NOMO-1 (cell line): ENCODE results near the gene TNRC6B.
"Not testable (repeated sequence)": the region's sequence is repeated elsewhere in the genome, so short reads cannot be mapped to it uniquely, and the experiment has no call there.

ENCODE experiments used
- DNase-seq, 2 experiments: peaks; one replicate each; lab custom pipeline; 2025; ENCODE audit not compliant: unreplicated experiment in 2 of 2; lab: John Stamatoyannopoulos, UW

The TNRC6B gene

GRCh38 chr22:40181323-40181722 lies 3.6 kb downstream of the TNRC6B start:
- no peak for DNase-seq

GRCh38 chr22:40182231-40182835 lies 4.6 kb downstream of the TNRC6B start:
- no peak for DNase-seq

- peak; percentile 61 to 82 for DNase-seq
These were observed 5.4 kb downstream of the TNRC6B start for GRCh38 chr22:40183029-40183581.

- DNase-seq = not testable (repeated sequence)
These were observed 5.9 kb downstream of the TNRC6B start for GRCh38 chr22:40183603-40184002.

GRCh38 chr22:40187389-40187788 lies 9.7 kb downstream of the TNRC6B start:
- DNase-seq = no peak

GRCh38 chr22:40189997-40190396 lies 12.3 kb downstream of the TNRC6B start:
- no peak for DNase-seq

GRCh38 chr22:40190501-40190900 lies 12.8 kb downstream of the TNRC6B start:
- no peak for DNase-seq

- DNase-seq = no peak
These were observed 16.0 kb downstream of the TNRC6B start for GRCh38 chr22:40193429-40194421.

- DNase-seq = no peak
These were observed 16.9 kb downstream of the TNRC6B start for GRCh38 chr22:40194656-40195055.

- no peak for DNase-seq
These were observed 19.1 kb downstream of the TNRC6B start for GRCh38 chr22:40196628-40197360.

GRCh38 chr22:40197421-40197820 lies 19.7 kb downstream of the TNRC6B start:
- DNase-seq = not testable (repeated sequence)

- no peak for DNase-seq
These were observed 21.0 kb downstream of the TNRC6B start for GRCh38 chr22:40198733-40199132.

GRCh38 chr22:40199223-40199622 lies 21.5 kb downstream of the TNRC6B start:
- DNase-seq = no peak

GRCh38 chr22:40199852-40200251 lies 22.1 kb downstream of the TNRC6B start:
- DNase-seq = no peak

GRCh38 chr22:40200795-40201530 lies 23.2 kb downstream of the TNRC6B start:
- DNase-seq = no peak

GRCh38 chr22:40202225-40202944 lies 24.7 kb downstream of the TNRC6B start:
- DNase-seq = no peak

GRCh38 chr22:40203572-40203971 lies 25.8 kb downstream of the TNRC6B start:
- DNase-seq = no peak

GRCh38 chr22:40204321-40205116 lies 26.8 kb downstream of the TNRC6B start:
- no peak for DNase-seq

GRCh38 chr22:40206561-40206960 lies 28.8 kb downstream of the TNRC6B start:
- DNase-seq = no peak
